Embryonic facial prominence (tissue), 1 donor: ENCODE measurements around the gene SLC9A7.

Experiments used
- DNase-seq: peaks from one replicate; pipeline ENCODE4 v3.0.0-alpha.2; 2016; ENCODE audit errors: extremely low spot score

Gene SLC9A7

GRCh38 chrX:46573892-46574773, 184.8 kb downstream of the SLC9A7 start:
- DNase-seq = no peak

- no peak for DNase-seq
Measured at GRCh38 chrX:46573331-46573891, 185.5 kb downstream of the SLC9A7 start, which contains the start of gene CHST7. Gene CHST7 (plus strand): TSS chrX:46573765. CDS start chrX:46573932, 167 bp downstream.

GRCh38 chrX:46572340-46572936, 186.5 kb downstream of the SLC9A7 start:
- no peak for DNase-seq

- DNase-seq = no peak
Measured at GRCh38 chrX:46571423-46572339, 187.2 kb downstream of the SLC9A7 start.

GRCh38 chrX:46569621-46570020, 189.3 kb downstream of the SLC9A7 start:
- DNase-seq = no peak

GRCh38 chrX:46567388-46567787, 191.5 kb downstream of the SLC9A7 start:
- DNase-seq = no peak

- no peak for DNase-seq
Measured at GRCh38 chrX:46561824-46562657, 196.9 kb downstream of the SLC9A7 start.

GRCh38 chrX:46559062-46559461, 199.9 kb downstream of the SLC9A7 start:
- no peak for DNase-seq

GRCh38 chrX:46554942-46555341, 204.0 kb downstream of the SLC9A7 start:
- DNase-seq = no peak

GRCh38 chrX:46553935-46554334, 205.0 kb downstream of the SLC9A7 start:
- DNase-seq = no peak

GRCh38 chrX:46551494-46552128, 207.3 kb downstream of the SLC9A7 start:
- no peak for DNase-seq

GRCh38 chrX:46549914-46550313, 209.0 kb downstream of the SLC9A7 start:
- DNase-seq = no peak
